Chondrocyte (in vitro differentiated cells): ENCODE data around the gene MAP4K5. TPM values are rescaled to one million over a fixed set of nuclear protein-coding genes. Genes with fewer than 3 reads are reported as not detected.

Experiments used
- DNase-seq: peaks from one replicate; pipeline ENCODE4 v3.0.0; 2021; ENCODE audit warnings: mixed read lengths, low spot score
- H3K27ac Mint-ChIP-seq: one replicate; pipeline ENCODE4 v1.8.0; 2021; ENCODE audit warnings: mild to moderate bottlenecking, moderate library complexity, mixed read lengths; ENCODE audit not compliant: unreplicated experiment
- H3K27me3 Mint-ChIP-seq: 2 replicates; pipeline ENCODE4 v1.8.0; 2021; ENCODE audit warnings: low read depth, mixed read lengths
- H3K36me3 Mint-ChIP-seq: 2 replicates; pipeline ENCODE4 v1.8.0; 2021; ENCODE audit warnings: low read depth, mixed read lengths
- H3K4me1 Mint-ChIP-seq: 2 replicates; pipeline ENCODE4 v1.8.0; 2021; ENCODE audit warnings: low read depth, mild to moderate bottlenecking, mixed read lengths
- H3K4me3 Mint-ChIP-seq: one replicate; pipeline ENCODE4 v1.8.0; 2021; ENCODE audit warnings: mild to moderate bottlenecking, moderate library complexity, mixed read lengths; ENCODE audit not compliant: unreplicated experiment
- H3K9me3 Mint-ChIP-seq: 2 replicates; pipeline ENCODE4 v1.8.0; 2021; ENCODE audit warnings: low read depth, mixed read lengths
- CTCF ChIP-seq: fragments of 200-600 bp; sonication (generic); IDR thresholded peaks from 2 replicates; pipeline ENCODE4 v1.5.0; 2021; ENCODE audit warnings: antibody characterized with exemption, mild to moderate bottlenecking, moderate library complexity
- long read RNA-seq: library from polyadenylated mRNA; stranded (forward); transcript quantifications from one replicate; pipeline ENCODE4 v2.0.0, GENCODE V29; 2021
- total RNA-seq: library from RNA; stranded (reverse); gene quantifications from 3 replicates; pipeline ENCODE4 v1.2.1, GENCODE V29; 2021

The MAP4K5 gene
- 103 to 112 TPM (median 105 TPM) in 3 replicates for total RNA-seq
- long read RNA-seq, partial matches to known transcripts = 7 of 123 reads
- long read RNA-seq, other reads (novel, unspliced or antisense) = 116 of 123 reads

DNA sequence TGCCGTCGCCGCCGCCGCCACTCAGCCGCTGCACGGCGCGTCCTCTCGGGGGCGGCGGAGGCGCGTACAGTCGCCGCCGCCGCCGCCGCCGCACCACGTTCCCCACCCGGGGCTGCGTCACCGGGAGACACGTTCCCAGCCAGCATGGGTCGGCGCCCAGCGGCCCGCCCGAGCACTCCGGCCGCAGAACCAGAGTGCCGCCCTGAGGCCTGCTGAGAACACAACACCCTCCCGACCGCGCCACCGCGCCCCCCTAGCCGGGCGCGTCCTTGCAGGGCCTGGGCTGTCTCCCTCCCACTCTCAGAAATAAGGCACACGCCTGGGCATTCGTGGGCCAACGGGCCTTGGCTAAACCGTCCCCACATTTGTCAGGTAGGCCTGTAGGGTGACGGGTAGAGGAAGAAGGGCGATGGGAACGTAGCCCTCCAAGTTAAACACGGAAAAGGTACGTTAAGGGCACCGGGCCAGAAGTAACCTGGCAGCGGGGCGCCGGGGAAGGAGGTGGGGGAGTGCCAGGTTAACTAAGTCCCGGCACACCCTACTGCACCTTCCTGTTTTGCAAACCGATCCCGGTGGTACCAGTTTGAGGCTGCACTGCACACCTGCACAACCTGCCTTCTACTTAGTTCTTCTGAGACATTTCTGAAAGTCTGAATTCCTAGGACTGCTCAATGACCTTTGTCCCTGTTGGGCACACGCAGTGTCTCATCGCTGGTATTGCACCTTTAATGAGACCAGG lies at the start of gene MAP4K5:
Gene MAP4K5 (minus strand): TSS at position 68 of the 739 bp plus-strand sequence. CDS start 520 bp downstream, outside the sequence.
- Mint-ChIP-seq H3K4me1 (peaks cover 43% of the 10 kb centered on the region), H3K4me3 (peak within 1 kb of the TSS; percentile 94), H3K36me3 (no peaks in the 10 kb centered on the region), H3K27me3 (peaks cover 1% of the 10 kb centered on the region), H3K9me3 (no peaks in the 10 kb centered on the region), H3K27ac (peak within 1 kb of the TSS; percentile 94)
- peak; percentile 98 for DNase-seq
- peak; percentile 94 for TF ChIP-seq CTCF

- H3K4me1 Mint-ChIP-seq = no peaks in the 10 kb centered on the region
- no peak overlapping the region for H3K27ac Mint-ChIP-seq
- H3K27me3 Mint-ChIP-seq = no peaks in the 10 kb centered on the region
- H3K9me3 Mint-ChIP-seq = no peaks in the 10 kb centered on the region
- H3K36me3 Mint-ChIP-seq = no peaks in the 10 kb centered on the region
- TF ChIP-seq CTCF = no peak
- H3K4me3 Mint-ChIP-seq = no peak overlapping the region
- DNase-seq = no peak
Observed at GRCh38 chr14:50578433-50578832, 46.1 kb upstream of the MAP4K5 start.

DNA sequence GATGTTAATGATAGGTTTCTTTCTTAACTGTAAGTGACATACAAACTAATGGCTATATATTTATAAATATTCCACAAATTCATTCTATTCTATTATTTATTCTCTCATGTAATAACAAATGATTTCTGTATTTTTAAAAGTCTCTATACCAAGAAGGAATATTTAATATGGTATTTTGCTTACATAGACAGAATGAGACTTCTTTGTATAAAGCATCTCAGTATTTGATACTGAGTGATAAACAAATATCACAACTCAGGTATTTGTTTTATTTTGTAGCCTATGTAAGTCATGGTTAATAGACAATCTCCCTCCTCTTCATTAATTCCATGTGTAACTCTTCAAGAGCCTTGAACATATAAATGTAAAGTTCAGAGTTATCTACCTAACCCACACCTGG lies 45.6 kb upstream of the MAP4K5 start:
- H3K9me3 Mint-ChIP-seq = no peaks in the 10 kb centered on the region
- no peak for DNase-seq
- no peaks in the 10 kb centered on the region for H3K27me3 Mint-ChIP-seq
- no peak overlapping the region for H3K27ac Mint-ChIP-seq
- H3K4me3 Mint-ChIP-seq = no peak overlapping the region
- H3K36me3 Mint-ChIP-seq = no peaks in the 10 kb centered on the region
- no peaks in the 10 kb centered on the region for H3K4me1 Mint-ChIP-seq
- no peak for TF ChIP-seq CTCF

- no peak overlapping the region for H3K4me3 Mint-ChIP-seq
- H3K36me3 Mint-ChIP-seq = peaks cover 7% of the 10 kb centered on the region
- no peak for DNase-seq
- no peak overlapping the region for H3K27ac Mint-ChIP-seq
- H3K4me1 Mint-ChIP-seq = no peaks in the 10 kb centered on the region
- TF ChIP-seq CTCF = no peak
- H3K9me3 Mint-ChIP-seq = peaks cover 12% of the 10 kb centered on the region
- no peaks in the 10 kb centered on the region for H3K27me3 Mint-ChIP-seq
Observed at GRCh38 chr14:50575769-50576168, 43.4 kb upstream of the MAP4K5 start.

DNA sequence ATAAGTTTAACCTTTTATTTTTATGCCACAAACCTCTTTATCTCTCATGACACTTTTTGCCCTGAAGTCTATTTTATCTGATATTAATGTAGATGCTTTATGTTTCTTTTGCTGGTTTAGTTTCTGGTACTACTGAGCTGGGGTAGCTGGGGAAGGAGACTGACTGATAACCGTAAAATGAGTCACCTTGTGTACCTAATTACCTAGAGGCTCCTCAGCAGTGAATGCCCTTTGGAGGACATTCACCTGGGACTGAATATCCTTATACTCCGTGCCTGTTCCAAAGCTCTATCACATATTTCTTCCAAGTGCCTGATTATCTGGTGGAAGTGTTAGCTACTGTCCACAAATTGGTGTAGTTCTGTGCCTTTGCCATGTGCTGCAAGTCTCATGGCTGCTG lies 41.5 kb upstream of the MAP4K5 start:
- H3K36me3 Mint-ChIP-seq = peaks cover 17% of the 10 kb centered on the region
- peaks cover 25% of the 10 kb centered on the region for H3K9me3 Mint-ChIP-seq
- no peak overlapping the region for H3K4me3 Mint-ChIP-seq
- no peaks in the 10 kb centered on the region for H3K4me1 Mint-ChIP-seq
- H3K27ac Mint-ChIP-seq = no peak overlapping the region
- no peak for TF ChIP-seq CTCF
- no peaks in the 10 kb centered on the region for H3K27me3 Mint-ChIP-seq
- no peak for DNase-seq
